ENCODE data around the gene PBRM1. TPM values are rescaled to one million over a fixed set of nuclear protein-coding genes. Genes with fewer than 3 reads are reported as not detected.

The PBRM1 gene
- total and polyA plus RNA-seq, 7 donors: 8.4 to 94.2 (median 82.8) TPM

GRCh38 chr3:52534281-52535183 lies 151.2 kb downstream of the PBRM1 start:
- H3K27ac ChIP-seq: peak overlapping the region; percentile 80 to 93 (median 88)
- H3K9me3 ChIP-seq: no peaks in the 10 kb centered on the region
- H3K4me1 ChIP-seq: peaks cover 0 to 67% (median 54%) of the 10 kb centered on the region in 4 donors
- DNase-seq: peak; percentile 78
- H3K4me3 ChIP-seq: peak overlapping the region; percentile 63 to 72 (median 64)
- WGBS, 2 donors: 75 to 80% methylated on average over 57 of the region's 57 CpGs
- TF ChIP-seq CTCF (IDR thresholded peaks at IDR 0.05) (no peak), POLR2A (IDR thresholded peaks at IDR 0.05) (no peak), POLR2AphosphoS5 (IDR thresholded peaks at IDR 0.05) (no peak), EP300 (IDR thresholded peaks at IDR 0.05) (no peak)
- H3K36me3 ChIP-seq: no peaks in the 10 kb centered on the region
- no peaks in the 10 kb centered on the region for H3K27me3 ChIP-seq
- intact Hi-C loops (cut with DNase I): loop anchor here (5.0 kb wide), 3 partner anchors 62 to 173 kb away; partner anchors contain the start of genes GLT8D1, NISCH and SPCS1

- intact Hi-C loops (cut with DNase I): loop anchor here (5.0 kb wide), 1 partner anchor 76 kb away; the partner anchor contains the start of gene NISCH
- Histone ChIP-seq H3K4me1 (peaks cover 0 to 59% (median 49%) of the 10 kb centered on the region in 4 donors), H3K27me3 (no peaks in the 10 kb centered on the region), H3K9me3 (no peaks in the 10 kb centered on the region), H3K36me3 (peaks cover 0 to 5% (median 1%) of the 10 kb centered on the region in 4 donors), H3K4me3 (peak within 1 kb of the TSS; percentile 63 to 72 (median 64)), H3K27ac (peak within 1 kb of the TSS; percentile 80 to 93 (median 88))
- no peak for TF ChIP-seq POLR2A (IDR thresholded peaks at IDR 0.05)
- peak in 1 of 4 donors; percentile 54 for TF ChIP-seq POLR2AphosphoS5 (IDR thresholded peaks at IDR 0.05)
- DNase-seq: peak; percentile 86
- 2% methylated on average over 91 of the region's 91 CpGs for WGBS, 2 donors
Measured at GRCh38 chr3:52533623-52534280, 152.0 kb downstream of the PBRM1 start, which contains the start of gene NT5DC2. Gene NT5DC2, minus strand, starts transcription at chr3:52533857. Its CDS starts 120 bp downstream, at chr3:52533737.

GRCh38 chr3:52532838-52533622 lies 152.7 kb downstream of the PBRM1 start:
- no peaks in the 10 kb centered on the region for H3K27me3 ChIP-seq
- H3K4me1 ChIP-seq: peaks cover 0 to 52% (median 41%) of the 10 kb centered on the region in 4 donors
- intact Hi-C loops (cut with DNase I): loop anchor here (5.0 kb wide), 1 partner anchor 76 kb away; the partner anchor contains the start of gene NISCH
- WGBS, 2 donors: 3% methylated on average over 78 of the region's 78 CpGs
- DNase-seq: peak; percentile 75
- TF ChIP-seq POLR2A (IDR thresholded peaks at IDR 0.05): no peak
- TF ChIP-seq EP300 (IDR thresholded peaks at IDR 0.05): no peak
- TF ChIP-seq POLR2AphosphoS5 (IDR thresholded peaks at IDR 0.05): no peak
- no peak for TF ChIP-seq CTCF (IDR thresholded peaks at IDR 0.05)
- no peaks in the 10 kb centered on the region for H3K9me3 ChIP-seq
- H3K27ac ChIP-seq: peak overlapping the region; percentile 45 to 65 (median 62)
- H3K4me3 ChIP-seq: peak overlapping the region; percentile 39 to 64 (median 60)
- peaks cover 0 to 9% (median 4%) of the 10 kb centered on the region in 4 donors for H3K36me3 ChIP-seq

- H3K4me1 ChIP-seq: peaks cover 0 to 46% (median 36%) of the 10 kb centered on the region in 4 donors
- 47 to 71% methylated on average over 5 of the region's 5 CpGs for WGBS, 2 donors
Measured at GRCh38 chr3:52532517-52532837, 153.2 kb downstream of the PBRM1 start.

More at GRCh38 chr3:52532517-52532837, 153.2 kb downstream of the PBRM1 start:
- TF ChIP-seq CTCF (IDR thresholded peaks at IDR 0.05) (no peak), POLR2A (IDR thresholded peaks at IDR 0.05) (no peak), POLR2AphosphoS5 (IDR thresholded peaks at IDR 0.05) (no peak), EP300 (IDR thresholded peaks at IDR 0.05) (no peak)
- Histone ChIP-seq H3K27ac (peak overlapping the region in 3 of 4 donors; percentile 60 to 65 (median 64)), H3K4me3 (peak overlapping the region in 3 of 4 donors; percentile 57 to 64 (median 63)), H3K9me3 (no peaks in the 10 kb centered on the region), H3K27me3 (no peaks in the 10 kb centered on the region), H3K36me3 (peaks cover 0 to 14% (median 6%) of the 10 kb centered on the region in 4 donors)
- intact Hi-C loops (cut with DNase I): loop anchor here (5.0 kb wide), 1 partner anchor 75 kb away; the partner anchor contains the start of gene NISCH
- peak; percentile 71 for DNase-seq
